Ureter (tissue), 1 donor: ENCODE measurements around the gene SIK2. TPM values are rescaled to one million over a fixed set of nuclear protein-coding genes. Genes with fewer than 3 reads are reported as not detected.

Experiments used
- DNase-seq: peaks from one replicate; pipeline ENCODE4 v3.0.0-alpha.2; 2020; ENCODE audit warnings: low spot score
- total RNA-seq: library from RNA; stranded (reverse); gene quantifications from one replicate; pipeline ENCODE4 v1.2.4, GENCODE V29; 2023
- donor health status: DM: yes; HTN: yes; CAD: no.

Gene SIK2
- total RNA-seq, 1 donor from 2014 or later, result 20.7 TPM

- DNase-seq, result no peak
Measured at GRCh38 chr11:111729831-111730311, 127.6 kb downstream of the SIK2 start.

GRCh38 chr11:111730871-111731591, 128.8 kb downstream of the SIK2 start:
- DNase-seq, result no peak

- no peak for DNase-seq
Measured at GRCh38 chr11:111731821-111732220, 129.6 kb downstream of the SIK2 start.

GRCh38 chr11:111733016-111733415, 130.8 kb downstream of the SIK2 start:
- no peak for DNase-seq

GRCh38 chr11:111733611-111734088, 131.4 kb downstream of the SIK2 start:
- no peak for DNase-seq

GRCh38 chr11:111734101-111734953, 132.1 kb downstream of the SIK2 start:
- DNase-seq, result no peak

- DNase-seq, result no peak
Measured at GRCh38 chr11:111734954-111735261, 132.7 kb downstream of the SIK2 start.

GRCh38 chr11:111735262-111736116, 133.2 kb downstream of the SIK2 start:
- peak; percentile 84 for DNase-seq

- no peak for DNase-seq
Measured at GRCh38 chr11:111736181-111736590, 133.9 kb downstream of the SIK2 start.

- no peak for DNase-seq
Measured at GRCh38 chr11:111736621-111737443, 134.6 kb downstream of the SIK2 start.

- no peak for DNase-seq
Measured at GRCh38 chr11:111737444-111738210, 135.4 kb downstream of the SIK2 start.

- no peak for DNase-seq
Measured at GRCh38 chr11:111739299-111739698, 137.1 kb downstream of the SIK2 start.

GRCh38 chr11:111741751-111742150, 139.5 kb downstream of the SIK2 start:
- no peak for DNase-seq

GRCh38 chr11:111743700-111744099, 141.5 kb downstream of the SIK2 start:
- no peak for DNase-seq

GRCh38 chr11:111745719-111746504, 143.7 kb downstream of the SIK2 start:
- DNase-seq, result no peak

GRCh38 chr11:111748035-111748804, 146.0 kb downstream of the SIK2 start:
- DNase-seq, result no peak

- no peak for DNase-seq
Measured at GRCh38 chr11:111749646-111750045, 147.4 kb downstream of the SIK2 start.

GRCh38 chr11:111756097-111756496, 153.8 kb downstream of the SIK2 start:
- no peak for DNase-seq

GRCh38 chr11:111759376-111759775, 157.1 kb downstream of the SIK2 start:
- no peak for DNase-seq
